Lower leg skin (tissue), 3 donors: ENCODE results near the gene PGAP1.

ENCODE experiments used
- CTCF ChIP-seq, 3 donors: fragments of 450-650 bp; IDR thresholded peaks; one replicate each; pipeline ENCODE4 v1.5.1; 2016; ENCODE audit warnings: antibody characterized with exemption in 3 of 3, mild to moderate bottlenecking in 3 of 3, moderate library complexity in 2 of 3
- POLR2A ChIP-seq, 2 donors: fragments of 450-650 bp; IDR thresholded peaks; one replicate each; pipeline ENCODE4 v1.6.1; 2016 to 2017; ENCODE audit warnings: antibody characterized with exemption in 2 of 2, mild to moderate bottlenecking in 1 of 2, moderate library complexity in 1 of 2

- TF ChIP-seq CTCF (IDR thresholded peaks at IDR 0.05) (no peak), POLR2A (IDR thresholded peaks at IDR 0.05) (no peak)
Measured at GRCh38 chr2:196849895-196850294, 76.6 kb downstream of the PGAP1 start.
